DND-41 (cell line): ENCODE data around the gene ENPP1.

Source experiments
- ATAC-seq: fragments of 200-7000 bp; cut with Tn5 transposase; 3 replicates; pipeline ENCODE4 v1.9.1; 2021; ENCODE audit warnings: low read depth; ENCODE audit not compliant: insufficient read depth
- DNase-seq: peaks from one replicate; pipeline ENCODE4 v3.0.0-alpha.2; 2020
- H2AFZ ChIP-seq: 2 replicates; pipeline ENCODE4 v1.6.0; 2012; ENCODE audit warnings: low read depth, low read length
- H3K27ac ChIP-seq: 2 replicates; pipeline ENCODE4 v1.5.1; 2012; ENCODE audit warnings: low read length, inconsistent platforms
- H3K27me3 ChIP-seq: fragments of 200-600 bp; sonication (generic); 2 replicates; pipeline ENCODE4 v1.6.0; 2012; ENCODE audit warnings: low read length, mild to moderate bottlenecking, inconsistent platforms; ENCODE audit not compliant: insufficient read depth, poor library complexity
- H3K36me3 ChIP-seq: 2 replicates; pipeline ENCODE4 v1.5.1; 2012; ENCODE audit warnings: low read length, inconsistent platforms; ENCODE audit not compliant: insufficient read depth
- H3K4me1 ChIP-seq: 2 replicates; pipeline ENCODE4 v1.5.1; 2012; ENCODE audit warnings: mild to moderate bottlenecking, low read length; ENCODE audit not compliant: insufficient read depth
- H3K4me2 ChIP-seq: 2 replicates; pipeline ENCODE4 v1.6.0; 2012; ENCODE audit warnings: mild to moderate bottlenecking, moderate library complexity, low read length, inconsistent platforms; ENCODE audit not compliant: insufficient read depth
- H3K4me3 ChIP-seq, 2 experiments: fragments of 200-600 bp in 1 of 2; shearing (Covaris generic) in 1 of 2; 2 replicates each; pipeline ENCODE4 v1.5.1; 2012 to 2016; ENCODE audit warnings: inconsistent platforms in 2 of 2, low read length in 2 of 2, mild to moderate bottlenecking in 2 of 2, low read depth in 1 of 2, moderate library complexity in 1 of 2
- H3K79me2 ChIP-seq: 2 replicates; pipeline ENCODE4 v1.6.0; 2012; ENCODE audit warnings: low read length, inconsistent platforms; ENCODE audit not compliant: insufficient read depth
- H3K9ac ChIP-seq: 2 replicates; pipeline ENCODE4 v1.6.0; 2012; ENCODE audit warnings: low read depth, mild to moderate bottlenecking, inconsistent platforms, low read length, moderate library complexity
- H3K9me3 ChIP-seq: 2 replicates; pipeline ENCODE4 v1.5.1; 2012; ENCODE audit warnings: low read length, moderate library complexity, mild to moderate bottlenecking, inconsistent platforms; ENCODE audit not compliant: insufficient read depth, severe bottlenecking
- H4K20me1 ChIP-seq: 2 replicates; pipeline ENCODE4 v1.6.0; 2012; ENCODE audit warnings: low read length; ENCODE audit not compliant: insufficient read depth
- EZH2 ChIP-seq: IDR thresholded peaks from 3 replicates; pipeline ENCODE4 v1.6.1; 2012; ENCODE audit warnings: borderline replicate concordance, low read depth, mild to moderate bottlenecking, moderate library complexity, low read length, inconsistent platforms; ENCODE audit not compliant: severe bottlenecking
- TF ChIP-seq, protein P1 (sequence below): IDR thresholded peaks from 2 replicates; pipeline ENCODE4 v1.5.1; 2012; ENCODE audit warnings: borderline replicate concordance, low read length, moderate library complexity, mild to moderate bottlenecking; ENCODE audit not compliant: poor library complexity, severe bottlenecking; ENCODE audit errors: extremely low read depth

The ENPP1 gene

DNA sequence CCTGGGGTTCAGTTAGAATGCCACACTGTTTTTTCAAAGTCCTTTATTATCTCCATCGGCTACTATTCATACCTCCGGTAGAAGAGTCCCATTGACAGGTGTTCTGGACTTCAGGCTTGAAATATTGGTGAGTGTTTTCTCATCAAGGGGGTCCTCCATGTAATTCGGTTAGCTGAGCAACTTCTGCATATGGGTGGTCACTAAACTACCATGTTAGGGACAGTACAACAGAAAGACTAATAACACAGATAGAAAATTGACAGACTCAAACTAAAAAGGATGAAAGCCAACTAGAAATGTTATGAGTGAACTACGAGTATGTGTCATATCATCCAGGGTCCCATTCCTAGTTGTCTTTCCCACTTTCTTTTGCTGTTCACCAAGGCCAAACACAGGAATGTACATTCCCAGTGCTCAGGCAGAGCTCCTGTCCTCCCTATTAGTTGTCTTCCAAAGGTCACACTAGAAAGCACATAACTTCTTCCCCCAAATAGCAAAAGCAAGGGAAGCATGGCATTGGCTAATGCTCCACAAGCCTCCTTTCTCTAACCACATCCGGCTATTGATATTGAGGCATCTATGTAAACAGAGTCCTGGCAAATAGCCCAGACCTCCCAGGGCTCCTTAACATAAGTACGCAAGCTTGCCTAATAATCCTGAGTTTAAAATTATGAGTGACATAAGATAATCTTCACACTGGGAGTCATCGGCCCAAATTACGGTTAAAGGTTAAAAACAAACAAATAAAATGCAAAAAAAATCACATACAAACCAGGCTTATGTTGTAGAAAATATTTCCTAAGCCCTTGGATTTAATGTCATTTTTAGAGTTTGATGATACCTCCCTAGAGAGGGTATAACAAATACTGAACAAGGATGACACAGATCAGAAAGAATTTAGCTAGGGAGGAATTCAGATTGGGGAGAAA is 130.1 kb downstream of the ENPP1 start:
- Histone ChIP-seq H3K79me2 (no peaks in the 10 kb centered on the region), H3K36me3 (no peaks in the 10 kb centered on the region), H2AFZ (no peak overlapping the region), H3K27me3 (peaks cover 3% of the 10 kb centered on the region), H3K9me3 (no peaks in the 10 kb centered on the region), H4K20me1 (no peaks in the 10 kb centered on the region), H3K4me1 (no peaks in the 10 kb centered on the region), H3K27ac (no peak overlapping the region), H3K9ac (no peak overlapping the region), H3K4me2 (no peak overlapping the region), H3K4me3 (no peak overlapping the region)
- no peak for ATAC-seq
- no peak for TF ChIP-seq EZH2
- TF ChIP-seq, protein P1, sequence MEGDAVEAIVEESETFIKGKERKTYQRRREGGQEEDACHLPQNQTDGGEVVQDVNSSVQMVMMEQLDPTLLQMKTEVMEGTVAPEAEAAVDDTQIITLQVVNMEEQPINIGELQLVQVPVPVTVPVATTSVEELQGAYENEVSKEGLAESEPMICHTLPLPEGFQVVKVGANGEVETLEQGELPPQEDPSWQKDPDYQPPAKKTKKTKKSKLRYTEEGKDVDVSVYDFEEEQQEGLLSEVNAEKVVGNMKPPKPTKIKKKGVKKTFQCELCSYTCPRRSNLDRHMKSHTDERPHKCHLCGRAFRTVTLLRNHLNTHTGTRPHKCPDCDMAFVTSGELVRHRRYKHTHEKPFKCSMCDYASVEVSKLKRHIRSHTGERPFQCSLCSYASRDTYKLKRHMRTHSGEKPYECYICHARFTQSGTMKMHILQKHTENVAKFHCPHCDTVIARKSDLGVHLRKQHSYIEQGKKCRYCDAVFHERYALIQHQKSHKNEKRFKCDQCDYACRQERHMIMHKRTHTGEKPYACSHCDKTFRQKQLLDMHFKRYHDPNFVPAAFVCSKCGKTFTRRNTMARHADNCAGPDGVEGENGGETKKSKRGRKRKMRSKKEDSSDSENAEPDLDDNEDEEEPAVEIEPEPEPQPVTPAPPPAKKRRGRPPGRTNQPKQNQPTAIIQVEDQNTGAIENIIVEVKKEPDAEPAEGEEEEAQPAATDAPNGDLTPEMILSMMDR, result no peak
- no peak for DNase-seq
